Heart left ventricle (tissue), 16 donors: ENCODE measurements around the gene LUC7L3. TPM values are rescaled to one million over a fixed set of nuclear protein-coding genes. Genes with fewer than 3 reads are reported as not detected.

ENCODE experiments used
- ATAC-seq, 4 donors: fragments of 200-7000 bp; cut with Tn5 transposase; one replicate each; pipeline ENCODE4 v1.9.1; 2020 to 2022; ENCODE audit warnings: moderate library complexity in 4 of 4, mild to moderate bottlenecking in 3 of 4, moderate number of reproducible peaks in 1 of 4
- DNase-seq, 5 donors: peaks; one replicate each; pipeline ENCODE4 v3.0.0-alpha.2; 2020
- H3K27ac ChIP-seq, 12 donors: fragments of 200-600 bp; sonication (generic) in 4 of 12; one replicate each; pipeline versions ENCODE4 v1.5.0 to v1.8.0; 2016 to 2022; ENCODE audit warnings: mild to moderate bottlenecking in 2 of 12
- H3K27me3 ChIP-seq, 9 donors: fragments of 200-600 bp; sonication (generic) in 2 of 9; one replicate each; pipeline versions ENCODE4 v1.5.1 to v1.8.0; 2016 to 2022; ENCODE audit warnings: mild to moderate bottlenecking in 3 of 9
- H3K36me3 ChIP-seq, 9 donors: fragments of 200-600 bp; sonication (generic) in 2 of 9; one replicate each; pipeline versions ENCODE4 v1.5.0 to v1.8.0; 2018 to 2022; ENCODE audit warnings: mild to moderate bottlenecking in 2 of 9
- H3K4me1 ChIP-seq, 12 donors: fragments of 200-600 bp; sonication (generic) in 4 of 12; one replicate each; pipeline versions ENCODE4 v1.5.0 to v1.8.0; 2016 to 2022; ENCODE audit warnings: mild to moderate bottlenecking in 3 of 12
- H3K4me3 ChIP-seq, 12 donors: fragments of 200-600 bp; sonication (generic) in 4 of 12; one replicate each; pipeline versions ENCODE4 v1.5.0 to v1.8.0; 2017 to 2022; ENCODE audit warnings: mild to moderate bottlenecking in 9 of 12, moderate library complexity in 4 of 12
- H3K9me3 ChIP-seq, 12 donors: fragments of 200-600 bp; sonication (generic) in 4 of 12; one replicate each; pipeline versions ENCODE4 v1.5.0 to v1.8.0; 2016 to 2022; ENCODE audit warnings: mild to moderate bottlenecking in 1 of 12
- CTCF ChIP-seq, 12 donors: fragments of 200-600 bp; sonication (generic) in 4 of 12; IDR thresholded peaks; one replicate each; pipeline versions ENCODE4 v1.5.0 to v1.8.0; 2018 to 2022; ENCODE audit warnings: antibody characterized with exemption in 12 of 12, mild to moderate bottlenecking in 5 of 12
- POLR2A ChIP-seq, 2 donors: fragments of 450-650 bp; IDR thresholded peaks; one replicate each; pipeline ENCODE4 v1.6.1; 2017; ENCODE audit warnings: antibody characterized with exemption in 2 of 2, mild to moderate bottlenecking in 2 of 2, moderate library complexity in 2 of 2
- WGBS, 4 donors: extraction: QIAGEN DNeasy Blood & Tissue Kit in 2 of 4; methylation state at CpG; one replicate each; pipeline versions ENCODE4 v1.1.5 to v1.1.7; 2013 to 2018; 5-methylcytosine and 5-hydroxymethylcytosine counted together
- intact Hi-C, 10 donors: fragments of 100-400 bp; cut with DNase I; formaldehyde crosslinking; loops; one replicate each; pipeline versions ENCODE4 v1.11.1 to v1.14.2; 2022
- polyA plus RNA-seq, 2 donors: library from polyadenylated mRNA; stranded (reverse); fragments of 200-250 nt; gene quantifications; one replicate each; pipeline ENCODE4 v1.2.3, GENCODE V29; 2013
- total RNA-seq, 9 donors: library from RNA; depleted of rRNA in 2 of 9; stranded (reverse); fragments of >200 nt in 2 of 9; fragmentation: NEBNext Ultra II Directional in 3 of 9; extraction: Animal tissue kit (Norgen Biotek cat#: 25700) in 3 of 9; gene quantifications; one replicate each; pipeline versions ENCODE4 v1.1.0 to v1.2.4, GENCODE V29; 2016 to 2023
- donor health status: ischemic (EF 13 %, LVEDD 7.1; RV severe dilation, severe dysfunction).
- donor health status: healthy with polysubstance abuse.
- donor health status: DM: no; HTN: yes; CAD: no.
- donor health status: DM: no; HTN: no; CAD: no.
- donor health status: ischemic (EF 25% LVEDD 6.9; RV normal size, moderate dysfunction).
- donor health status: ischemic (EF 25% LVEDD 5.7; RV mildly dilated, moderate dysfunction).
- donor health status: healthy.
- donor health status: DM: yes; HTN: yes; CAD: no.
- donor health status: ischemic (EF 35%, LVEDD 5.7; RV mildly dilated, moderate dysfunction).
- donor health status: nonischemic (EF 11% LVEDD 7.7; RV severe dilation, severe dysfunction).
- donor health status: DM: yes; HTN: yes; CAD: no.
- donor health status: PGD.
- donor health status: ischemic (EF 29% LVEDD 5.4; RV normal size, mild dysfunction).
- donor health status: nonischemic (EF 23%, LVEDD 6.1; RV moderate dilation, normal function).

The LUC7L3 gene
- total and polyA plus RNA-seq, 11 donors, result 16.5 to 89.0 (median 52.1) TPM

DNA sequence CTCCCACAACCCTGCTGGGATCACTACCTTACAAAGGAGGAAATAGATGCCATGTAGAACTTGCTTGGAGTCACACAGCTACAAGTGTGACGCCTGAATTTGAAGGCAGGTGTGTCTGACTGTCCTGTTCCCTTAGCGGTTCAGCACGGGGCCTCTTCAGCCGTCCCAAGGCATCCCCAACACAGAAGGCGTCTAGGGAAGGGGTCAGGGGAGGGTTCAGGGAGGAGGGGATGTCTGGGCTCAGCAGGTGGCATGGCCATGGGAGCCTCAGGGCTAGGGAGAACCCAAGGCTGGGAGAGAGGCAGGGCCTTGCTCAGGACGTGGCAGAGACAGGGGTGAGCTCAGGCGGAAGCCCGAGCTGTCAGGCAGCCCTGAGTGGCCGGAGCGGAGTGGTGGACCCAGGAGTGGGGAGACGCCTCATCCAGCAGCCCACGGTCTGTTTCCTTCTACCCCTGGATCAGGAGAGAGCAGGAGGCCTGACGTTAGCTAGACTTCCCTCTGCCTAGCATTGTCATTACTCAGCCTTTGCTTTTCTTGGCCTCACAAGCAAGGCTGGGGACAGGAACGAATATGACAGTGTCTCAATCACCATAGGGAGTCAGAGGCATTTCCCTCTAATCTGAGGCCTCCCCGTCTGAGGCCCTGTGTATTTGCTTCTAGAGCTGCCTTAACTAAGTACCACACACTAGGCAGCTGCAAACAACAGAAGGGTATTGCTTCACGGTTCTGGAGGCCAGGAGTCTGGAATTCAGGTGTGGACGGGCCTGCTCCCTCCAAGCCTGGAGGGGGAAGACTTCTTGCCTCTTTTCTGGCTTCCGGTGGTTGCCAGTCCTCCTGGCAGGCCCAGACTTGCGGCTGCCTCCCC lies 79.3 kb downstream of the LUC7L3 start:
- Histone ChIP-seq H3K4me1 (peaks cover 0 to 9% (median 2%) of the 10 kb centered on the region in 12 donors), H3K27me3 (no peaks in the 10 kb centered on the region), H3K9me3 (no peaks in the 10 kb centered on the region), H3K27ac (no peak overlapping the region), H3K36me3 (no peaks in the 10 kb centered on the region), H3K4me3 (no peak overlapping the region)
- ATAC-seq (peak in 1 of 4 donors; percentile 16), DNase-seq (no peak)
- intact Hi-C loops, result no loop called here
- 88 to 92% (median 89%) methylated on average over 19 of the region's 19 CpGs for WGBS, 4 donors
- TF ChIP-seq CTCF (IDR thresholded peaks at IDR 0.05), result no peak
- TF ChIP-seq POLR2A (IDR thresholded peaks at IDR 0.05), result no peak

- Histone ChIP-seq H3K36me3 (no peaks in the 10 kb centered on the region), H3K27me3 (no peaks in the 10 kb centered on the region), H3K9me3 (no peaks in the 10 kb centered on the region), H3K4me3 (no peak overlapping the region), H3K4me1 (peaks cover 0 to 9% (median 2%) of the 10 kb centered on the region in 12 donors), H3K27ac (no peak overlapping the region)
- ATAC-seq (no peak), DNase-seq (no peak)
- intact Hi-C loops, result no loop called here
- WGBS, 4 donors, result 78 to 86% (median 84%) methylated on average over 8 to 9 of the region's 9 CpGs
- TF ChIP-seq CTCF (IDR thresholded peaks at IDR 0.05) (no peak), POLR2A (IDR thresholded peaks at IDR 0.05) (no peak)
Measured at GRCh38 chr17:50799582-50799981, 80.2 kb downstream of the LUC7L3 start.

DNA sequence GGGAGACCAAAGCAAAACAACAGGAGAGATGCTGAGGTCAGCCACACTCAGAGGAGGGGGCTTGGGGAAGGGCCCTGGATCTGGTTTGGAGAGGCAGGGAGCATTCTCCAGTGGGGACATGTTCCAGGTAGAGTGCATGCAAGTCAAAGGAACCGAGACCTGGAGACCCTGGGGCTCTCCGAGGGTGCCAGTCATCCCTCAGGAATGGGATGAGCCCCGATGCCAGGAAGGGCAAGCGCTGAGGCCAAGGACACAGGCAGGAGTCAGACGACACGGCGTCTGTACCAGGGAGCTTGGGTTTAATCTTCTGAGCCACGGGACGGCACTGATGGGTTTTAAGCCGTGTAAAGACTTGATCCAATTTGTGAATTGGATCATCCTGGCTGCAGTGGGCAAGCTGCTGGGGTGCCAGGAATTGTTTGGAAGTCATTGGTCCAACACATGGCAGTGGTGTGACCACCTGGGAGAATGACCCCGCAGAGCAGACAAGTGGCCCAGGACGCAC lies 80.8 kb downstream of the LUC7L3 start:
- Histone ChIP-seq H3K36me3 (no peaks in the 10 kb centered on the region), H3K4me1 (peaks cover 0 to 9% (median 2%) of the 10 kb centered on the region in 12 donors), H3K4me3 (no peak overlapping the region), H3K9me3 (no peaks in the 10 kb centered on the region), H3K27me3 (no peaks in the 10 kb centered on the region), H3K27ac (no peak overlapping the region)
- 77 to 92% (median 86%) methylated on average over 11 to 12 of the region's 12 CpGs for WGBS, 4 donors
- DNase-seq (no peak), ATAC-seq (no peak)
- TF ChIP-seq POLR2A (IDR thresholded peaks at IDR 0.05) (no peak), CTCF (IDR thresholded peaks at IDR 0.05) (no peak)
- intact Hi-C loops, result no loop called here
